Measurements from ENCODE around the gene FAM3B.

Gene FAM3B

DNA sequence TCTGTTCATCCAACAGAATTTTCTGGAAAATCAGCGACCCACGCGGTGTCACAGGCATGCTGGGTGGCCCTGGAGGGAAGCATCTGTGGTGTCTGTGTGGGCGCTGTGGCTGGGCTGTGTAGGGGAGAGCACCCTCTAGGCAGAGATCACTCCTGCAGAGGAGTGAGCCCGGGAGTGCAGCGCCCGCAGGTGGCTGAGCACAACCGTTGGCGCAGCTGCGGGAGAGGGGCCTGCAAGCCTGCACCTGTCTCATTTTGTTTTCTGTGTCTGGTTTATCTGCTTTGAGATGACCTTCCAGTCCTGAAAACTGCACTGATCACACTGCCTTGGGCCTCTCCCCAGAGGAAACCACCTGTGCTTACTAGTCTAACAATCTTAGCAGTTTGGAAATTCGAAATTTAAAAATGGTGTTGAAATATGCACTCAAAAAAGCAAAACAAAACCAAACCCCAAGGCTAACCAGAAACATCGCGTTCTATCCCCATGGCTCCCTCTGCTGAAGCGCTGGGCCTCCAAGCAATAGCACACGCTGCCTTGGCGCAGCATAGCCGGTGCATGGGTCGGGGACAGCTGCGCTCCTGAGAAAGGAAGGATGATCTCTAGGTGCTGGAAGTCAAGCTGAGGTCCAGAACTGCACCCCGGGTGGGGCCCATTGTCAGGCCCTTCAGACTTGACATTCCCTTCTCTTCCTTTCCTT lies 4.8 kb downstream of the FAM3B start:
- no peak for DNase-seq

DNA sequence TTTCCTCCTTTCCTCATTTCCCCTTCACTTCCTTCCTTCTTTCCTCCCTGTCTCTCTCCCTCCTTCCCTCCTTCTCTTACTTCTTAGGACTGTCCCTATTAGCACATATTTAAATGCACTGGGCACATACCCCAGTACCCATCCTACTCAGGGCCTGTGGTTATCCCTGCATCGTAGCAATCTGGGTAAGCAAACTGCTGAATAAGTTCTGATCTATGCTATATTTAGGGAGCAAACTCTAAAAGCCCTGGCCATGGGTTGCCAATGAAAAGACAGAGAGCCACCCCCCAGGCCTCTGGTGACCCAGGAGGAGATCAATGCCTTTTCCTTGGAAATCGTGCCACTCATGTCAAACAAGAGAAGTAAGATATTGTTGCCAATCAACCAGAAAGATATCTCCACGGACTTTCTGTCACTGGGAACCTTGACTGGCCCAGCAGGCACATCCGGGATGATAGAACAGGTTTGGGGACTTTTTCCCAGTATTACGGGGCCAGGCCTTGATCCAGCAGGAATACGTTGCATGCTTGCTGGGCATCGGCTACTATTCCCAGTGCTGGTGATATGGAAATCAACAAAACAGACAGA lies 5.4 kb downstream of the FAM3B start:
- no peak for DNase-seq

DNA sequence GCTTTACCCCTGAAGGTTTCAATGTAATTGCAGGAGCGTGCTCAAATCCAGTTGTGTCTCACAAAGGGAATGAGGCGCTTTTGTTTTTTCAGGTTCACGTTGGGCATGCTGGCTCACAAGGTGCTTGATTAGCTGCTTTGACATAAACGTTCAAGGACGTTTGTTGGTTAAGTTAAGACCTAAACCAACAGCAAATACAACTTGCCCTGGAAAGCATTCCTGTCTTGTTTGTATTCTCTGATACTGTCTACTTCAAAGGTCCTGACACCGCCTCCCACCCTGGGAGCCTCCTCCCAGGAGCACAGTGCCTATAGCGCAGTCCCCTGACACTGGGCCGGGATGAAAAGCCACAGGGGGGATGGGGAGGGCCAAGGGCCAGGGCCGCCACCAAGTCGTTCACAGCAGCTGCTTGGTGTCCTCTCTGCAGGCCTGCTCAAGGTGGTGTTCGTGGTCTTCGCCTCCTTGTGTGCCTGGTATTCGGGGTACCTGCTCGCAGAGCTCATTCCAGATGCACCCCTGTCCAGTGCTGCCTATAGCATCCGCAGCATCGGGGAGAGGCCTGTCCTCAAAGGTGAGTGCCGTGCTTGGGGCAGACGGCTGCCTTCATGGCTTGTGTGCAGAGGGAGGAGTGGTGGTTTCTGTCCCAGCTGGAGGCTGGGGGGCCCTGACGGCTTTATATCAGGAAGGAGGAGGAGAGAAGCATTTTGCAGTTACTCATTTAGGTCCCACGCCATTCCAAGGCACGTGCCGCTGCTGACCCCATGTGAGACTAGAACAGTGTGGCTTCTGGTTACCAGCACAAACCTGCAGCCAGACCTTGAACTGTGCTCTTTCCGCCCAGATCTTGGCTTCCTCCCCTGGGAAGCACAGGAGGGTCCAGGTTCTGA lies 6.1 kb downstream of the FAM3B start:
- DNase-seq, result no peak

DNA sequence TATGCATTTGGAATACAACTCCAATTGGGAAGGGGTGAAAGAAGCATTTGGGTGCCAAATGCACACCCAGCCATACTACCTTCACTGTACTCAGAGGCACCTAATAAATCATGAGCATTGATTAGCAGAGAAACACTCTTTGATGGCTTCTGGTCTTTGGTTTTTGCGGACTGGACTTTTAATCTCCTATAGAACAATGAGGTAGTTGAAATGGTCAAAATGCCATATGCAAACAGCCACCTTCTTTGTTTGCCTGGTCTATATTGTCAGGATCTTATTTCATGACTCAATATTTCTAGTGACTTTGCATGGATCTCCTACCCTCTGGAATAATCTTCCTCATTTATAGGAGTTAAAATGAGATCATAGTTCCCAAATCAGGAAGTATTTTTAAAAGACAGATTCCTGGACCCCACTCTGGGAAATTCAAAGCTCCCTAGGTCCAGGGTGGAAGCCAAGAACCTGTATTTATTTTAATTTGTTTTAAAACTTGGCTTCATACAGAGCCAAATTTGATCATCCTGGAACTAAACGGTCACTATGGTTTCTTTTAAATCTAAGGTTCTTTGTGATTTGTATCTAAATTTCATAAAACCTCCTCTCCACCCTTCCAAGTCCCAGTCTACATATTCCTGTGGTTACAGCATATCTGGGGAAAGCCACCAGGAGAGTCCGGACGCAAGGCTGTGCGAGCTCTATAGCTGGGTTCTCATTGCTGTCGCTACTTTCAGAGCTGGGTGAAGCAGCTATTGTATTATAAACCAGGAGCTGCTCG lies 8.7 kb downstream of the FAM3B start:
- DNase-seq, result no peak

DNA sequence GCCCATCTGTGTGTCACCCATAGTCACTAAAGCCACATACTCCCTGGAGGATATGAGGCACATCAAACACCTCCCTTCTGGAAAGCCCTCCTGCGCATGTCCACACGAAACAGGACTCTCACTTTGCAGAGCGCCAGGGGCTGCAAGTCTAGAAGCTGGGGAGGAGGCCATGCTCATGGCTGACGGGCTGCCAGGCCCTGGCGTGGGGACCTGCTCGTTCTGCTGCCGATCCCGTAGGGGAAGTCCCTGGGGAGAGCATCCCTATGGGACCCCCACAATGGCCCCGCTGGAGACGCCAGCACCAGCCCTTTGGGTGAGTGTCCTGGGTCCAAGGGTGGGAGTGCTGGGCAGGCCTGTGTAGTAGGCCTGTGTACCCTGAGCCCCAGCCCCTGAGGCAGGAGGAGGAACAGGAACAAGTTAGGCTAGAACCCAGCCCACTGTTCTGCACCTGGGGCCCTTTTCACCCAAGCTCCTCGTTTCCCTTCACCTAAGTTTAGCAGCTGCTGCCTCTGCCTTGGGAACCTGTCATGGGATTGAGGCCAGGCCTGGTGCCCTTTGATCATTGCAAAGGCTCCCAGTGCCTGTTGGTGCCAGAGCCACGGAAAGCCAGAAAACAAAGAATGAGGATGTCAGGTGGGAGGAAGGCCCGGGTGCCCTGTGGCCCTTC lies 9.9 kb downstream of the FAM3B start:
- DNase-seq, result no peak

DNA sequence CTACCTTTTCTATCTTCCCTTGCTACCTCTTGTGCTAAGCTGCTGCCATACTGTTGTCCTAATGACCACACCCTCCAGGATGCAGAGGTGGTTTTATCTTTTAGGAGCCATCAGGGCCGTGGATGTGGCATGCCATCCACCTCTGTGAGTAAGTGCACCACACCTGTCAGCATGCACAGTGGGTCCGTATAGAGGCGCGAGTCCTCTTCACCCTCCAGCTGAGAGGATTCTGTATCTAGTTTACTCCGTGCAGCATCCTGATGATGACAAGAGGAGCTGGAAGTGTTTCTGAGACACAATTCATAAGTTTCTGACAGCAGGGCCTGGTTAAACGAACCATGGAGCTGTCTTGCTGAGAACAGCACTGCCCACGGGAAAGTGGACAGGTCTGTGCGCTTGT lies 11.2 kb downstream of the FAM3B start:
- DNase-seq, result no peak

DNA sequence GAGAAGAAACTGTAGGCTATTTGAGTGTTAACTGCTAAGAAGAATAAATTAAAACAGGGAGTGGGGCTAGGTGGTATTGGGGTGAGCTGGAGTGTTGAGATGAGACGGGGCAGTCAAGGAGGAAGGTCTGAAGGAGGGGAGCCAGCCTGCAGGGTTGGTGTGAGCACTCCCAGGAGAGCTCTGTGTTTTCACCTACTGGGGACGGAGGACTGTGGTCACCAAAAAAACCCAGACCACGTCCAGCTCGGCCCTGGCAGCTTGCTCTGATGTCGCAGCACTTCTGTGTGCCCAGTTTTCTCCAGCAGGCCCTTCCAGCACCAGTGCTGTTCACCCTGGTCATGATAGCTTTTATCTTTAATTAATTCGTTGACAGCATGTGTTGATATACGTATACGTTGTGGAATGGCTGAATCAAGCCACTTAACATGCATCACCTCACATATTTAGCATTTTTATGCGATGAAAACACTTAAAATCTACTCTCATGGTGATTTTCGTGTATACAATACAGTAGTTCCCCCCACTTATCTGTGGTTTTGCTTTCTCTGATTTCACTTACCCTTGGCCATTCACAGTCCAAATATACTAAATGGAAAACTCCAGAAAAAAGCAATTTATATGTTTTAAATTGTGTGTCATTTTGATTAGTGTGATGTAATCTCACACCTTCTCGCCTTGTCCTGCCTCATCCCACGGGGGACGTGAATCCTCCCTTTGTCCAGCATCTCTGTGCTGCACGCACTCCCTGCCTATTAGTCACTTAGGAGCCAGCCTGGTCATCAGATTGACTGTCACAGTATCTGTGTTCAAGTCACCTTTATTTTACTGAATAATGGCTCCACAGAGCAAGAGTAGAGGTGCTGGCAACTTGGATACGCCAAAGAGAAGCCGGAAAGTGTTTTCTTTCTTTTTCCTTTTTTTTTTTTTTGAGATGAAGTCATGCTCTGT lies 12.3 kb downstream of the FAM3B start:
- DNase-seq, result no peak

DNA sequence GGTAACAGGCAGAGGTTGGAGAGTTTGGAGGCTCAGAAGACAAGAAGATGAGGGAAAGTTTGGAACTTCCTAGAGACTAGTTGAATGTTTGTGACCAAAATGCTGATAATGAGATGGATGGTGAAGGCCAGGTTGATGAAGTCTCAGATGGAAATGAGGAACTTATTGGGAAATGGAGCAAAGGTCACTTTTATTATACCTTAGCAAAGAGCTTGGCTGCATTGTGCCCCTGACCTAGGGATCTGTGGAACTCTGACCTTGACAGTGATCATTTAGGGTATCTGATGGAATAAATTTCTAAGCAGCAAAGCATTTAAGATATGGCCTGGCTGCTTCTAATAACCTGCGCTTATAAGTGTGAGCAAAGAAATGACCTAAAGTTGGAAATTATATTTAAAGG lies 17.2 kb downstream of the FAM3B start:
- DNase-seq, result no peak

DNA sequence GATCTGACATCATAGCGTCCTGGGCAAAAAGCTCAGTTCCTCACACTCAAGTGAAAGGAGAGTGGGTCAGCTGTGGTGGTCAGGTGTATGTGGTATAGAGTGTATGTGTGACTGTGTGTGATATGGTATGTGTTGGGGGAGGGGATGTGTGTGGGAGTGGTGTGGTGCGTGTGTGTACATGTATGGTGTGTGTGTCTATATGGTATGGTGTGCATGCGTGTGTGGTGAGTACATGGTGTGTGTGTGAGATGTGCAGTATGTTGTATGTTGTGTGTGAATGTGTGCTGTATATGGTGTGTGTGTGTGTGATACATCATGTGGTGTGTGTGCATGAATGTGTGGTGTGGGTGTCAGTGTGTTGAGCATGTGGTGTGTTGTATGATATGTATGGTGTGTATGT lies 20.9 kb downstream of the FAM3B start:
- DNase-seq, result no peak

DNA sequence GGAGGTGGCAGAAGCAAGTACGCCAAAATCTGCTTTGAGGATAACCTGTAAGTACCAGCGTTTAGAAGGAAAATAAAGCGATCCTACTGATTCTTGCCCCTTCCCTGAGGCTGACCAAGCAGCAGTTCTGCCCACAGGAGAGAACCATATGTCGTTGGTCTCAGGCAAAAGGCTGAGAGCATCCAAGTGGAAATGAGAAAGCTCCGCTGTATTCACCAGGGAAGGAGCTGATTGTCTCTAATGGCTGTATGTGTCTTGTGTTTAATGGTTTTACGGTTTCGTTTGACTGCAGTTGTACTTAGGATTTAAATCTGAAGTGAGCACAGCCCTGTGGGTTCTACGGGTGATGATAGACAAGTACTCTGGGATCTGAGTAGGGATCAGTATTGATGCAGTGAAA lies 21.9 kb downstream of the FAM3B start:
- DNase-seq, result no peak

DNA sequence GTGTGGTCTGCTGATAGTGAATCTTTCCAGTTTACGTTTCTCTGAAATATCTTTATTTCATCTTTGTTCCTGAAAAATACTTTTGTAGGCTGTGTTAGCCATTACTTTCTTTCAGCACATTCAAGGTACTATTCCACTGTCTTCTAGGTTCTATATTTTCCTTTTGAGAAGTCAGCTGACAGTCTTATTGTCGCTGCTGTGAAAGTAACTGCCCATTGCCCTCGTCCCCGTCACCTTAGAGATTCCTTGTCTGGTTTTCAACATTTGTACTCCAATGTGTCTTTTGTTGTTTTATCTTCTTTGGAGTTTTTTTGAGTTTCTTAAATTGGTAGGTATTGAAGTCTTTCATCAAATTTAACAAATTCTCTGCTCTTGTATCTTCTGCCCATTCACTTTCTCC lies 25.4 kb downstream of the FAM3B start:
- no peak for DNase-seq

DNA sequence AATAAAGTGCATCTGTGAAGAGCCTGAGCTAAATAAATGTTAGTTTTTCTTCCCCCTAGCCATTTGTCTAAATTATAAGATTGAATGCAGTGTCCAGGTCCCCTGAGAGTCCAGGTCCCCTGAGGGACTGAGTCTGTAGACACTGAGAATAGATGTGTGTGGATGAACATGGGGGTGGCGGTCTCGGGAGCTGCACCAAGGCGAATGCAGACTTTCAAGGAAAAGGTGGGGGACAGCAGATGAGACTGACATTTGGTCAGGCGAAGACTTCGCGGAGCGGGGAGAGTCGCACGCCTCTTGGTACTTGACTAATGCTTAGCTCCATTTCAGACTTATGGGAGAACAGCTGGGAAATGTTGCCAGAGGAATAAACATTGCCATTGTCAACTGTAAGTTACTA lies 27.5 kb downstream of the FAM3B start:
- DNase-seq, result no peak

DNA sequence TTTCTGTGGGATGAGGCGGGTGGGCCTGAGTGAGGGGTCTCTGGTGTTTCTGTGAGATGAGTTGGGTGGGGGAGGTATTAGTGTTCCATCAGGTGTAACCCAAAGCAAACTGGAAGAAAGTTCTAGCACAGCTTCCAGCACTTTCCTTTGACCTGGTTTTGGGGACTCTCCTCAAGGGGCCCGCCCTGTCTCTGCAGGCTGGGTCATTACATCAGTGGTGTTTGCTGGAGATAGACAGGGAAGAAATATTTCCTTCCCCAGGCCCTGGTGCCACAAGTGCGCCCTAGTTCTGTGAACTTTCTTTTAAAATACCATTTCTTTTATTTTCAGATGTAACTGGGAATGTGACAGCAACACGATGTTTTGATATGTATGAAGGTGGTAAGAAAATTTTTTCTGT lies 28.8 kb downstream of the FAM3B start:
- DNase-seq, result no peak

DNA sequence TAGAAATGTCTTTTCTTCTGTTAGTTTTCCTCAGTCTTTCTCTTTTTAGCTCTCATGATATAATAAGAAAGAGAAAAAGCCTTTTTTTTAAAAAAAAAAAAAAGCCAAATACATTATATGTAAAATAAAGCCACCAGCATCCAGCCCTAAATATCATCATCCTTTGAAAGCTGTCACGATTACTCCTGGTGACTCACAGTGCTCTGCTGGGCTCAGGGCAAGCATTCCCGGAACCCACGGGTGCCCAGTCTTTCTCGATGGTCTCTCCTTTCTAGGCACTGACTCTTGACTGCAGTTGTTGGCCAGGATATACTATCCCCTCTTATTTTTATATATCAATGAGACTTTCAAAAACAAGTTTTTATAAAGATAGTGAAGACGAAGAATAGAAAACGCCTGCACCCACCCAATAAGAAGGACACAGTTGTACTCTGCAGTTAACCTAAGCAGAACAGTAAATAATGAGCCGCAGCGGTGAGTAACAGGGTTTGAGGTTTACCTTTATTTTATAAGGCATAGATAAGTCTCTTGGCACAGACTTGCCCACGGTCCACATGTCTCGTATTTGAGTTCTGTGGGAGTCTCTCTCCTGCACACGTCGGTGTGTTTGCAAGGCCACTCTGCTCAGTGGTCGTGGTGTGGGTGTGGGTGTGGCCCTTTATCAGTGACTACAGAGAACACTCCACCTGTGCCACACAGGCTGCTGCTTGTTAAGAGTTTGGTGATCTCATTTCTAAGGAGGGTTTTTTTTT lies 29.5 kb downstream of the FAM3B start:
- DNase-seq, result no peak

DNA sequence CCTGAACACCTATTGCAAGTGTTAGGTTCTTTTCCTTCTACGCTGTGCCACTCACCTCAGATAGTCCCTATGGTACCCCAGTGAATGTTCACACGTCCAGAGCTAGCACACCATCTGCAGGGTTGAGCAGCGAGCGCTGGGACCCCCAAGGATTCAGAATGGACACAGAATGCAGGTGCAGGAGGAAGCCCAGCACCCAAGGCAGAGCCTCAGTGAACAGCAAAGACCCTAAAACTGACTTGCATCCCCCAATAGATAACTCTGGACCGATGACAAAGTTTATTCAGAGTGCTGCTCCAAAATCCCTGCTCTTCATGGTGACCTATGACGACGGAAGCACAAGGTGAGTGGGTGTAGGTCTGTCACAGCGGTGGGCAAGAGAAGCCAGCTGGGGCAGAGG lies 30.2 kb downstream of the FAM3B start:
- no peak for DNase-seq

DNA sequence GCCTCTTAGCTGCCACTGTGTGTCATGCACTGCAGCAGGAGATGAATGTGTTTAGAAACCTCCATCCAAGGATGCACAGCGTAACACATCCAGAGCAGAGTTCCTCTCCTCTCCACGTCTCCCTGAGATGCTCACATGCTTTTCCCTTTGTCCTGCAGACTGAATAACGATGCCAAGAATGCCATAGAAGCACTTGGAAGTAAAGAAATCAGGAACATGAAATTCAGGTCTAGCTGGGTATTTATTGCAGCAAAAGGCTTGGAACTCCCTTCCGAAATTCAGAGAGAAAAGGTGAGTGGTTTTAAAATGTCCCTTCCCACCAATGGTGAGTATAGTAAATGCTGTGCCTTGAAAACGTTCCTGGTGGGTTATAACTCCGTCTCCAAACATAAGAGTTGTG lies 31.8 kb downstream of the FAM3B start:
- no peak for DNase-seq

DNA sequence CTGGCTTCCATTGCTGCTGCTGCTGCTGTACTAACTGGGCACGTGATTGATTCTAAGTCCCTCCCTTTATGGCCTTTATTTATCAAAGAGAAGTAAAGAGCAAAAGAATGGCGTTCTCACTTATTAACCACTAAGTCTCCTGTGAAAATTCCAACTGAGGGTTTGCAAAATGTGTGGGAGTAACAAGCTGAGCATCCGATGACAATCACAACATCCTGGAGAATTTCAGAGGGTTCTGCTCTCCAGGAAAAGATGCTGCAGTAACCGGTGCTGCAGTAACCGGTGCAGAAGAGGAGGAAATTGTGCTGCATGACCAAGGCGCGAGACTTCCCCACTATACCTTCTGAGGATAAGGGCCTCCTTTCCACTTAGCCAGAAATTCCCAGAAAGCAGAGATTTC lies 32.5 kb downstream of the FAM3B start:
- no peak for DNase-seq

DNA sequence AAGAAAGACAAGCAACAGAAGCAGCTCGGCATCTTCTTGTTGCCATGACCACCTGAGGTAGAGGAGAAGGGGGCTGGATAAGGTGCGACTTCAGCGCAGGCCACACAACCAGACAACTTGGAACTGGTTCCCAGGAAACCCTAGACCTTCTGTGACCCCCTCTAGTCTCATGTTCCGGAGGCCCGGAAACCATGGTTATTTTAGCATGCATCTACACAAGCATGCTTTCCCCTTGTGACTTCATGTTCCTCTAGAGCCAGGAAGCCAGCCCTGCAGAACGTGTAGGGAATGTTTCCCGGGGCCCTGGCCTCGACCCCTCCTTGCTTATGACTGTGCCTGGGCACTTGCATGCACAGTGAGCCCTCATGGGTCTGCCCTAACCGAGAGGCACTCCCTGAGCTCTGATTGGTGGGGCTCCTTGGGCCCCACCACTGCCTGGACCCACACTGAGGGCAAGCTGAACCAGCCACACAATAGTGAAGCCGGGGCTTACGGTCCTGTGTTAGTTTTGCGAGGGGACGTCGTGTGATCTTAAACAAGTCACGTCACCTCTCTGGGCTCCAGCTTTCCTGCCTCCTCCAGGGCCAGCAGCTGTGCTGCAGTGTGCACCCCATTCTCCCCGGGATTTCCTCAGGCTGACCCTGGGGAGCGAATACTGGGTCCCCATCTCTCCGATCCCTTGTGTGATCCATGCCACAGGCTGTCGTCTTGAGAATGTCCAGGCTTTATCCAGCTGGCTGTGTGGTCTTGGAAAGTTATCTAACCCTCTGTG lies 33.2 kb downstream of the FAM3B start:
- no peak for DNase-seq

DNA sequence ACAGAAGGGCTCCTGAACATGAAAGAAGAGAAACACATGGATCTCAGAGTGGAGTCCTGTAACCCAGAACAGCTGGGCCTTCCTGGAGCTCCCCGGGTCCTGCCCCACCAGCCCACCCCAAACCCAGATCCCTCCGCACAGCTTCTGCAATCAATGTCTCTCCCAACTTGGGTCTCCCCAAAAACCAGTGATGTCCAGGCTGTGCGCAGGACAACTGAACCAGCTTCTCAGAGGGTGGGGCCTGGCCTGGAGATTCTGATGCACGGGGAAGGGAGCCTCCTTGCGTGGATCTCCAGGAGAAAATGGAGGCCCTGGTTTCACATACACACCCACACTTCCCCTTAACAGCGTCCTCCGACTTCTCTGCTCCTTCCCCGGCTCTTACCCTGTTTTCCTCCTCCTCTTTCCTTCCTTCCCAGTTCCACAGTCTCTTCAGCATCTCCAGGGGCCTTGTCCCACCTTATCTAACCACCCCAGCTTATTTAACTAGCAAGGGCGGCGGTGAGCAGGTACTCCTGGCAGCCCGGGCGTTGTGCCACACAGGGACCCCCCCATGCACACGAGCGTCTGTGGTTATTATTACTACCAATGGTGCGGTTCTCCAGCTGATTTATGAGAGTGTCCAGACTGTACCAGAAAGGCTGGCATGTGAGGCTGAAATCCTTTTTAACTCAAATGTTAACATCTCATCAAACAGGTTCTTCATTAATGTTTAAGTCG lies 34.0 kb downstream of the FAM3B start:
- no peak for DNase-seq
